HEK293 (cell line): ENCODE data around the gene CC2D1A.

Experiments
- BCL11B ChIP-seq: fragments of 450-650 bp; formaldehyde crosslinking; IDR thresholded peaks from 2 replicates; pipeline ENCODE4 v1.5.1; 2016; ENCODE audit warnings: low read depth, missing biosample characterization, missing genetic modification characterization
- EGR2 ChIP-seq: fragments of 450-650 bp; formaldehyde crosslinking; IDR thresholded peaks from 2 replicates; pipeline ENCODE4 v1.5.1; 2016; ENCODE audit warnings: low read depth, missing biosample characterization, missing genetic modification characterization
- KLF1 ChIP-seq: fragments of 450-650 bp; formaldehyde crosslinking; IDR thresholded peaks from 2 replicates; pipeline ENCODE4 v1.5.1; 2016; ENCODE audit warnings: missing biosample characterization, missing genetic modification characterization
- KLF16 ChIP-seq: fragments of 450-650 bp; formaldehyde crosslinking; IDR thresholded peaks from 2 replicates; pipeline ENCODE4 v1.5.1; 2017; ENCODE audit warnings: missing biosample characterization, missing genetic modification characterization
- MZF1 ChIP-seq: fragments of 450-650 bp; formaldehyde crosslinking; IDR thresholded peaks from 2 replicates; pipeline ENCODE4 v1.5.1; 2017; ENCODE audit warnings: missing biosample characterization, missing genetic modification characterization, borderline replicate concordance
- OSR2 ChIP-seq: fragments of 450-650 bp; formaldehyde crosslinking; IDR thresholded peaks from 2 replicates; pipeline ENCODE4 v1.5.1; 2016; ENCODE audit warnings: missing biosample characterization, missing genetic modification characterization
- SP7 ChIP-seq: fragments of 450-650 bp; formaldehyde crosslinking; IDR thresholded peaks from 2 replicates; pipeline ENCODE4 v1.5.1; 2016; ENCODE audit warnings: missing biosample characterization, missing genetic modification characterization
- TRIM28 ChIP-seq: IDR thresholded peaks from 2 replicates; pipeline ENCODE4 v1.6.1; 2011; ENCODE audit warnings: low read length, control low read depth, borderline replicate concordance
- WT1 ChIP-seq: fragments of 450-650 bp; formaldehyde crosslinking; IDR thresholded peaks from 2 replicates; pipeline ENCODE4 v1.5.1; 2016; ENCODE audit warnings: missing biosample characterization, missing genetic modification characterization
- ZBTB17 ChIP-seq: fragments of 450-650 bp; formaldehyde crosslinking; IDR thresholded peaks from 2 replicates; pipeline ENCODE4 v1.5.1; 2016; ENCODE audit warnings: missing biosample characterization, missing genetic modification characterization
- ZFP3 ChIP-seq: fragments of 450-650 bp; formaldehyde crosslinking; IDR thresholded peaks from 2 replicates; pipeline ENCODE4 v1.5.1; 2016; ENCODE audit warnings: low read depth, missing biosample characterization, missing genetic modification characterization
- ZFP37 ChIP-seq: fragments of 450-650 bp; formaldehyde crosslinking; IDR thresholded peaks from 2 replicates; pipeline ENCODE4 v1.5.1; 2016; ENCODE audit warnings: missing biosample characterization, missing genetic modification characterization
- ZNF114 ChIP-seq: fragments of 450-650 bp; formaldehyde crosslinking; IDR thresholded peaks from 2 replicates; pipeline ENCODE4 v1.5.0; 2017; ENCODE audit warnings: missing biosample characterization, missing genetic modification characterization
- ZNF132 ChIP-seq: fragments of 450-650 bp; formaldehyde crosslinking; IDR thresholded peaks from 2 replicates; pipeline ENCODE4 v1.5.1; 2017; ENCODE audit warnings: missing biosample characterization, missing genetic modification characterization, borderline replicate concordance
- ZNF169 ChIP-seq: fragments of 450-650 bp; formaldehyde crosslinking; IDR thresholded peaks from 2 replicates; pipeline ENCODE4 v1.5.1; 2016; ENCODE audit warnings: missing biosample characterization, missing genetic modification characterization
- ZNF19 ChIP-seq: fragments of 450-650 bp; formaldehyde crosslinking; IDR thresholded peaks from 2 replicates; pipeline ENCODE4; 2016; ENCODE audit warnings: missing biosample characterization, missing genetic modification characterization, low read depth
- ZNF335 ChIP-seq: fragments of 450-650 bp; formaldehyde crosslinking; conservative IDR thresholded peaks from 2 replicates; pipeline ENCODE4 v1.5.1; 2016; ENCODE audit warnings: missing biosample characterization, missing genetic modification characterization
- ZNF423 ChIP-seq: fragments of 450-650 bp; formaldehyde crosslinking; IDR thresholded peaks from 2 replicates; pipeline ENCODE4 v1.5.1; 2016; ENCODE audit warnings: missing biosample characterization, missing genetic modification characterization
- ZNF558 ChIP-seq: fragments of 450-650 bp; formaldehyde crosslinking; IDR thresholded peaks from 2 replicates; pipeline ENCODE4 v1.5.1; 2016; ENCODE audit warnings: missing biosample characterization, missing genetic modification characterization
- ZNF560 ChIP-seq: fragments of 450-650 bp; formaldehyde crosslinking; IDR thresholded peaks from 2 replicates; pipeline ENCODE4 v1.5.1; 2017; ENCODE audit warnings: missing biosample characterization, missing genetic modification characterization, borderline replicate concordance
- ZNF561 ChIP-seq: fragments of 450-650 bp; IDR thresholded peaks from 2 replicates; pipeline ENCODE4 v1.5.1; 2018; ENCODE audit warnings: missing biosample characterization, missing genetic modification characterization, borderline replicate concordance
- ZNF585B ChIP-seq: fragments of 450-650 bp; formaldehyde crosslinking; IDR thresholded peaks from 2 replicates; pipeline ENCODE4 v1.5.1; 2016; ENCODE audit warnings: missing biosample characterization, missing genetic modification characterization
- ZNF76 ChIP-seq: fragments of 450-650 bp; formaldehyde crosslinking; IDR thresholded peaks from 2 replicates; pipeline ENCODE4; 2016; ENCODE audit warnings: low read depth, missing biosample characterization, missing genetic modification characterization, borderline replicate concordance
- ZNF776 ChIP-seq: fragments of 450-650 bp; formaldehyde crosslinking; IDR thresholded peaks from 2 replicates; pipeline ENCODE4 v1.5.0; 2017; ENCODE audit warnings: missing biosample characterization, missing genetic modification characterization, borderline replicate concordance
- ZNF785 ChIP-seq: fragments of 450-650 bp; formaldehyde crosslinking; IDR thresholded peaks from 2 replicates; pipeline ENCODE4 v1.5.1; 2016; ENCODE audit warnings: missing biosample characterization, missing genetic modification characterization
- TF ChIP-seq, protein P1 (sequence below): fragments of 450-650 bp; formaldehyde crosslinking; IDR thresholded peaks from 2 replicates; pipeline ENCODE4 v1.5.1; 2016; ENCODE audit warnings: missing biosample characterization, missing genetic modification characterization
- TF ChIP-seq, protein P2 (sequence below): sonication (generic); formaldehyde crosslinking; IDR thresholded peaks from 2 replicates; pipeline ENCODE4 v1.8.1; 2022; ENCODE audit warnings: mild to moderate bottlenecking, moderate library complexity, missing genetic modification reagents
- TF ChIP-seq, protein P3 (sequence below): fragments of 450-650 bp; formaldehyde crosslinking; IDR thresholded peaks from 2 replicates; pipeline ENCODE4 v1.5.1; 2016; ENCODE audit warnings: missing biosample characterization, missing genetic modification characterization
- TF ChIP-seq, protein P4 (sequence below): fragments of 450-650 bp; formaldehyde crosslinking; IDR thresholded peaks from 2 replicates; pipeline ENCODE4 v1.5.1; 2016; ENCODE audit warnings: missing biosample characterization, missing genetic modification characterization

The CC2D1A gene

DNA sequence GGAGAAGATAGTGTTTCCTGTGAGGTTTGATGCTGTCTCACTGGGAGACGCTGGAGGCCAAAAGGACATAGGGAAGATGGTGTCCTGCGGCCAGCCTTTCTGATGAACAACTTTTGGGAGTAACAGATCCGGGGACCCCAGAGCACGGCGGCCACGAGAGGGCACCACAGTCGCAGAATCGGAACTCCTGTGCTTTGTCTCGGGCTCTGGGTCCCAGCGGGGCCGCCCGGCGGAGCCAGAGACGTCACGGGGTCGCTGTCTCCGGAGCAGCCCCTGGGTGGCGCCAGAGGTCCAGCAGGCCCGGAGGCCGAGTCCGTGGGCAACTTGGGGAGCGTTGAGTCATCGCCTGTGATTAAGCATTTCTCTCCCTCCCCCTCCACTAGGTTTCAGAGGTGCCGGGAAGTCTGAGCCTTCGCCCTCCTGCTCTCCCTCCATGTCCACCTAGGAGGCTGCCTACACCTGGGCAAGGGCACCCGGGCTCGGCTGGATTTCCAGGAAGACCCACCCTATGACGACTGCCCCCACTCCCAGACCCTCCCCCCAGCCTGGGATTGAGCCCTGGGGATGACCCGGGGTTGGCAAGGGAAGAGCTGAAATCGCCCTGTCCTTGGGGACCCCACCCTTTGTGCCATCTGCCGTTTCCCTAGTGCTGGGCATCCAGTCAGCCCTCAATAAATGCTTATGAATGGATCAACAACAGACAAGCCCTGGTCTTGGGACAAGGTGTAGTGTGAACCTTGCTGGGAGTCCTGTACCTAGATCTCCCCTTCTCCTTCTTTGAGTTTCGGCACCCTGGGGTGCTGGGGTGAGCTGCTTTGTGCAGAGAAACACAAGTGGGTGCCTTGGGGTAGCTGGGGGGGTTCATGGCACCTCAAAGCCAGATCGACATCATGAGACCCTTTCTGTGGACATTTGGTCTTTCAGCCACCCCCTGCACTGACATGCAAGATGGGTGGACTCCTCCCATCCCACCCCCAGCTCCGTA is 25.6 kb upstream of the CC2D1A start (continued):
- TF ChIP-seq EGR2 (tag by site-specific recombination), result peak; percentile 56; the same call in 1 of the 2 replicates
- TF ChIP-seq, protein P1, sequence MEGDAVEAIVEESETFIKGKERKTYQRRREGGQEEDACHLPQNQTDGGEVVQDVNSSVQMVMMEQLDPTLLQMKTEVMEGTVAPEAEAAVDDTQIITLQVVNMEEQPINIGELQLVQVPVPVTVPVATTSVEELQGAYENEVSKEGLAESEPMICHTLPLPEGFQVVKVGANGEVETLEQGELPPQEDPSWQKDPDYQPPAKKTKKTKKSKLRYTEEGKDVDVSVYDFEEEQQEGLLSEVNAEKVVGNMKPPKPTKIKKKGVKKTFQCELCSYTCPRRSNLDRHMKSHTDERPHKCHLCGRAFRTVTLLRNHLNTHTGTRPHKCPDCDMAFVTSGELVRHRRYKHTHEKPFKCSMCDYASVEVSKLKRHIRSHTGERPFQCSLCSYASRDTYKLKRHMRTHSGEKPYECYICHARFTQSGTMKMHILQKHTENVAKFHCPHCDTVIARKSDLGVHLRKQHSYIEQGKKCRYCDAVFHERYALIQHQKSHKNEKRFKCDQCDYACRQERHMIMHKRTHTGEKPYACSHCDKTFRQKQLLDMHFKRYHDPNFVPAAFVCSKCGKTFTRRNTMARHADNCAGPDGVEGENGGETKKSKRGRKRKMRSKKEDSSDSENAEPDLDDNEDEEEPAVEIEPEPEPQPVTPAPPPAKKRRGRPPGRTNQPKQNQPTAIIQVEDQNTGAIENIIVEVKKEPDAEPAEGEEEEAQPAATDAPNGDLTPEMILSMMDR (tag by site-specific recombination), result peak; percentile 99
- TF ChIP-seq ZNF785 (tag by site-specific recombination), result no peak
- TF ChIP-seq ZNF585B (tag by site-specific recombination), result no peak
- no peak for TF ChIP-seq ZNF169 (tag by site-specific recombination)
- TF ChIP-seq ZNF776 (tag by site-specific recombination), result no peak
- peak; percentile 72; the same call in 1 of the 2 replicates for TF ChIP-seq ZNF561 (tag by site-specific recombination)
- TF ChIP-seq ZNF558, result 0 out of 2 replicates have a peak, but pooled peaks have one; percentile 38
- TF ChIP-seq ZFP3, result no peak
- TF ChIP-seq ZNF560 (tag by site-specific recombination), result no peak
- peak; percentile 53; the same call in 1 of the 2 replicates for TF ChIP-seq ZNF76 (tag by site-specific recombination)
- peak; percentile 36 for TF ChIP-seq KLF1
- TF ChIP-seq, protein P2, sequence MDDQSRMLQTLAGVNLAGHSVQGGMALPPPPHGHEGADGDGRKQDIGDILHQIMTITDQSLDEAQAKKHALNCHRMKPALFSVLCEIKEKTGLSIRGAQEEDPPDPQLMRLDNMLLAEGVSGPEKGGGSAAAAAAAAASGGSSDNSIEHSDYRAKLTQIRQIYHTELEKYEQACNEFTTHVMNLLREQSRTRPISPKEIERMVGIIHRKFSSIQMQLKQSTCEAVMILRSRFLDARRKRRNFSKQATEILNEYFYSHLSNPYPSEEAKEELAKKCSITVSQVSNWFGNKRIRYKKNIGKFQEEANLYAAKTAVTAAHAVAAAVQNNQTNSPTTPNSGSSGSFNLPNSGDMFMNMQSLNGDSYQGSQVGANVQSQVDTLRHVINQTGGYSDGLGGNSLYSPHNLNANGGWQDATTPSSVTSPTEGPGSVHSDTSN (CRISPR knock-in tag), result 0 out of 2 replicates have a peak, but pooled peaks have one; percentile 34
- TF ChIP-seq, protein P3, sequence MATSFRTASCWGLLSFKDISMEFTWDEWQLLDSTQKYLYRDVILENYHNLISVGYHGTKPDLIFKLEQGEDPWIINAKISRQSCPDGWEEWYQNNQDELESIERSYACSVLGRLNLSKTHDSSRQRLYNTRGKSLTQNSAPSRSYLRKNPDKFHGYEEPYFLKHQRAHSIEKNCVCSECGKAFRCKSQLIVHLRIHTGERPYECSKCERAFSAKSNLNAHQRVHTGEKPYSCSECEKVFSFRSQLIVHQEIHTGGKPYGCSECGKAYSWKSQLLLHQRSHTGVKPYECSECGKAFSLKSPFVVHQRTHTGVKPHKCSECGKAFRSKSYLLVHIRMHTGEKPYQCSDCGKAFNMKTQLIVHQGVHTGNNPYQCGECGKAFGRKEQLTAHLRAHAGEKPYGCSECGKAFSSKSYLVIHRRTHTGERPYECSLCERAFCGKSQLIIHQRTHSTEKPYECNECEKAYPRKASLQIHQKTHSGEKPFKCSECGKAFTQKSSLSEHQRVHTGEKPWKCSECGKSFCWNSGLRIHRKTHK (tag by site-specific recombination), result no peak; the same call in 1 of the 2 replicates
- no peak for TF ChIP-seq ZNF132
- peak; percentile 90 for TF ChIP-seq SP7 (tag by site-specific recombination)
- peak; percentile 49 for TF ChIP-seq ZNF335
- 0 out of 2 replicates have a peak, but pooled peaks have one; percentile 35 for TF ChIP-seq KLF16 (tag by site-specific recombination)
- TF ChIP-seq ZBTB17 (tag by site-specific recombination), result peak; percentile 92
- peak; percentile 32; the same call in 1 of the 2 replicates for TF ChIP-seq MZF1 (tag by site-specific recombination)
- 0 out of 2 replicates have a peak, but pooled peaks have one; percentile 19 for TF ChIP-seq ZNF423 (tag by site-specific recombination)
- TF ChIP-seq ZNF114 (tag by site-specific recombination), result no peak
- TF ChIP-seq BCL11B (tag by site-specific recombination), result peak; percentile 84
- TF ChIP-seq, protein P4, sequence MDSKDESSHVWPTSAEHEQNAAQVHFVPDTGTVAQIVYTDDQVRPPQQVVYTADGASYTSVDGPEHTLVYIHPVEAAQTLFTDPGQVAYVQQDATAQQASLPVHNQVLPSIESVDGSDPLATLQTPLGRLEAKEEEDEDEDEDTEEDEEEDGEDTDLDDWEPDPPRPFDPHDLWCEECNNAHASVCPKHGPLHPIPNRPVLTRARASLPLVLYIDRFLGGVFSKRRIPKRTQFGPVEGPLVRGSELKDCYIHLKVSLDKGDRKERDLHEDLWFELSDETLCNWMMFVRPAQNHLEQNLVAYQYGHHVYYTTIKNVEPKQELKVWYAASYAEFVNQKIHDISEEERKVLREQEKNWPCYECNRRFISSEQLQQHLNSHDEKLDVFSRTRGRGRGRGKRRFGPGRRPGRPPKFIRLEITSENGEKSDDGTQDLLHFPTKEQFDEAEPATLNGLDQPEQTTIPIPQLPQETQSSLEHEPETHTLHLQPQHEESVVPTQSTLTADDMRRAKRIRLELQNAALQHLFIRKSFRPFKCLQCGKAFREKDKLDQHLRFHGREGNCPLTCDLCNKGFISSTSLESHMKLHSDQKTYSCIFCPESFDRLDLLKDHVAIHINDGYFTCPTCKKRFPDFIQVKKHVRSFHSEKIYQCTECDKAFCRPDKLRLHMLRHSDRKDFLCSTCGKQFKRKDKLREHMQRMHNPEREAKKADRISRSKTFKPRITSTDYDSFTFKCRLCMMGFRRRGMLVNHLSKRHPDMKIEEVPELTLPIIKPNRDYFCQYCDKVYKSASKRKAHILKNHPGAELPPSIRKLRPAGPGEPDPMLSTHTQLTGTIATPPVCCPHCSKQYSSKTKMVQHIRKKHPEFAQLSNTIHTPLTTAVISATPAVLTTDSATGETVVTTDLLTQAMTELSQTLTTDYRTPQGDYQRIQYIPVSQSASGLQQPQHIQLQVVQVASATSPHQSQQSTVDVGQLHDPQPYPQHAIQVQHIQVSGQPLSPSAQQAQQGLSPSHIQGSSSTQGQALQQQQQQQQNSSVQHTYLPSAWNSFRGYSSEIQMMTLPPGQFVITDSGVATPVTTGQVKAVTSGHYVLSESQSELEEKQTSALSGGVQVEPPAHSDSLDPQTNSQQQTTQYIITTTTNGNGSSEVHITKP, result peak; percentile 29
- no peak for TF ChIP-seq TRIM28
- TF ChIP-seq ZFP37 (tag by site-specific recombination), result peak; percentile 82
- no peak for TF ChIP-seq OSR2
- TF ChIP-seq WT1 (tag by site-specific recombination), result peak; percentile 60; the same call in 1 of the 2 replicates
- no peak for TF ChIP-seq ZNF19 (tag by site-specific recombination)
